GM19397 (cell line): ENCODE measurements around the gene LRP6.

Experiments used
- ATAC-seq: cut with Tn5 transposase; IDR thresholded peaks from one replicate; pipeline ENCODE4 v1.9.1; 2021; ENCODE audit warnings: mild to moderate bottlenecking, moderate library complexity; ENCODE audit not compliant: unreplicated experiment

LRP6 gene

DNA sequence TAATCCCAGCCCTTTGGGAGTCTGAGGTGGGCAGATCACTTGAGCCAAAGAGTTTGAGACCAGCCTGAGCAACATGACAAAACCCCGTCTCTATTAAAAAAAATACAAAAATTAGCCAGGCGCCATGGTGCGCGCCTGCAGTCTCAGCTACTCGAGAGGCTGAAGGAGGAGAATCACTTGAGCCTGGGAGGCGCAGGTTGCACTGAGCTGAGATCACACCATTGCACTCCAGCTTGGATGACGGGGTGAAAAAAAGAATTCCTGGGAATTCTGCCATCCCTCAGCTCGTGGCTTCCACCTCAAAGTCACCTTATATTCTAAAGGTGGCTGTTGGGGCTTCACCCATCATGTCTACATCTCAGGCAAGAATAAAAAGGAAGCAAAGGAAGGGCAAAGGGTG, 183.2 kb downstream of the LRP6 start:
- no peak for ATAC-seq

DNA sequence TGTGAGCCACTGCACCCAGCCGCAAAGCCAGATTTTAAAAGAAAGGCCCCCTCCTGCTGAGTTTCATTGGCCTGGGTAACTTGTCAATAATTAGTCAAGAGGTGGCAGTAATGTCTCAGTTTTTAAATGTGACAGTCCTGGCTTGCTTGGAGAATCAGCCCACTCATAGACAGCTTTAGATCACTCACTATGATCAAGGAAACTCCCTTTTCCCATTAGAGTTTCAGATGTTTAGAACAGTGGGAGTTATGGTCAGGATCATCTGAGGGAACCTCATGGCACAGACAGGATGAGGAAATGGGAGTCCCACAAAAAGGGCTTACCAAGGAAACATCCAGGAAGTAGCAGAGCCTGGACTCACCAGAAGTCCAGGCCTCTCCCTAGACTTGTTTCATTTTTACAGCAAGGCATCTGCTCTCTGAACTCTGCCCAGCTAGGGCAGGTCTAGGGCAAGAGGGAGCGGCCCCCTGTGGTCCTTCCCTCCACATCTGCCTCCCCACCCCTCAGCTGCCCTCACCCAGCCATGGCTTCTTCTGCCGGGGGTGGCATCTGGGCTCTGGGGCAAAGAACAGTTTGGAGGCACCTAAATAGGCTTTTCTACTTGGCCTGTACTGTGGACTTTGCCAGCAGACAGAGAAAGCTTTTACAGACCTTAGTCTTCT, 184.9 kb downstream of the LRP6 start:
- ATAC-seq: no peak

DNA sequence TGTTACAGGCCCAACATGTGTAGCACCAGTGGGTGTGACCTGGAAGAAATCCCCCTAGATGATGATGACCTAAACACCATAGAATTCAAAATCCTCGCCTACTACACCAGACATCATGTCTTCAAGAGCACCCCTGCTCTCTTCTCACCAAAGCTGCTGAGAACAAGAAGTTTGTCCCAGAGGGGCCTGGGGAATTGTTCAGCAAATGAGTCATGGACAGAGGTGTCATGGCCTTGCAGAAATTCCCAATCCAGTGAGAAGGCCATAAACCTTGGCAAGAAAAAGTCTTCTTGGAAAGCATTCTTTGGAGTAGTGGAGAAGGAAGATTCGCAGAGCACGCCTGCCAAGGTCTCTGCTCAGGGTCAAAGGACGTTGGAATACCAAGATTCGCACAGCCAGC, 187.6 kb downstream of the LRP6 start:
- ATAC-seq: no peak

GRCh38 chr12:12072064-12072760, 194.6 kb downstream of the LRP6 start:
- ATAC-seq: no peak

- no peak for ATAC-seq
Measured at GRCh38 chr12:12070674-12071656, 195.9 kb downstream of the LRP6 start, which contains the start of gene BCL2L14. BCL2L14 (plus strand) TSS chr12:12070939; CDS start chr12:12079306, 8,367 bp downstream.

DNA sequence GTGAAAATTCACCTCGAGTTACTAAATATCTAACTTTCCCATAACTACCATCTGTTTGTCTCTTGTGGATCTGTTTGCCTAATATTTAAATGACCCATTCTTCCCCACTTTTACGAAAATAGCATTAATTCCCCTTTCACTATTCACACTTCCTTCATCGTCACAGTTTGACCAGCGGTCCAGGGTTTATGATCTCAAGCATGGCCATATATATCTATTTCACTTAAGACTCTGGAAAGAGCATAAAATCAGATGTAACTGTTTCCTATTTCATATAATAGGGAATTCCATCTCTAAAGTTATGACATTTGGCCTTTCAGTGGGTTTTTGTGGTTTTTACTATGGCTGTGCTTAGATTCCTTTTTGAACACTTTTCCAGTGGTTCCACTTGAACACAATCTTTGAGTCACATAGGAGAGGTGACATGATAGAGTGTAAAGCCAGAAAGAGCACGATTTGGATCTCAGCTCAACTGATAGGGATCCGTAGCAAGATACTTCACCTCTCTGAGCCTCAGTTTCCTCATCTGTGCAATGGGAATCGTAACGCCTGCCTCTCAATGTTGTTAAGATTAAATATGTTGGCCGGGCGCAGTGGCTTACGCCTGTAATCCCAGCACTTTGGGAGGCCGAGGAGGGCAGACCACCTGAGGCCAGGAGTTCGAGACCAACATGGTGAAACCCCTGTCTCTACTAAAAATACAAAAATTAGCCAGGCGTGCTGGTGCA, 196.9 kb downstream of the LRP6 start:
- no peak for ATAC-seq

GRCh38 chr12:12068751-12069150, 198.1 kb downstream of the LRP6 start:
- ATAC-seq: no peak
